ENCODE measurements around the gene FST.

DNA sequence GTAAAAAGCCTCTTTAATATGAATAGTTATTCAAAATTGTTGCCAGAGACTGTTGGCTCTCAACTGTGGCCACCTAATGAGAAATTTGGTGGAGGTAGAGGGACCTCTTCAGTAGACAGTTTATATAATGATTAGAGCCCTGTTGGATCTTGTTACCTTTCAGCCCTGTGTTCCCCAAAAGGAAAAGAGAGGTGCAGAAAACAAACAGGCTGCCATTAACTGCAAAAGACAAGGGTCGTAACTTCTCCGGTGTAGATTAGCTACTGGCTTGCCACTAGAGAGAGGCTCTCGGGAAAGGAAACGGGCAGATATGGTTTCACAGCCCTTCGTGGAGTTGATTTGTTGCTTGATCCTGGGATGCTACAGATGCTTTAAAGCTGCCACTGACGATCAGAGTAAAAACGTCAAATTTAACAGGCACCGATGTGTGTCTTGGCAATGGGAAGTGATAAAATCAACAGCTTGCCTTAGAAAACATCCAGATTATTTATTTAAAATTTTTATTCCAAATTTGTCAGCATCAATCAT lies 7.8 kb downstream of the FST start:
- TF ChIP-seq, protein P1, sequence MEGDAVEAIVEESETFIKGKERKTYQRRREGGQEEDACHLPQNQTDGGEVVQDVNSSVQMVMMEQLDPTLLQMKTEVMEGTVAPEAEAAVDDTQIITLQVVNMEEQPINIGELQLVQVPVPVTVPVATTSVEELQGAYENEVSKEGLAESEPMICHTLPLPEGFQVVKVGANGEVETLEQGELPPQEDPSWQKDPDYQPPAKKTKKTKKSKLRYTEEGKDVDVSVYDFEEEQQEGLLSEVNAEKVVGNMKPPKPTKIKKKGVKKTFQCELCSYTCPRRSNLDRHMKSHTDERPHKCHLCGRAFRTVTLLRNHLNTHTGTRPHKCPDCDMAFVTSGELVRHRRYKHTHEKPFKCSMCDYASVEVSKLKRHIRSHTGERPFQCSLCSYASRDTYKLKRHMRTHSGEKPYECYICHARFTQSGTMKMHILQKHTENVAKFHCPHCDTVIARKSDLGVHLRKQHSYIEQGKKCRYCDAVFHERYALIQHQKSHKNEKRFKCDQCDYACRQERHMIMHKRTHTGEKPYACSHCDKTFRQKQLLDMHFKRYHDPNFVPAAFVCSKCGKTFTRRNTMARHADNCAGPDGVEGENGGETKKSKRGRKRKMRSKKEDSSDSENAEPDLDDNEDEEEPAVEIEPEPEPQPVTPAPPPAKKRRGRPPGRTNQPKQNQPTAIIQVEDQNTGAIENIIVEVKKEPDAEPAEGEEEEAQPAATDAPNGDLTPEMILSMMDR (IDR thresholded peaks at IDR 0.05), result no peak
- TF ChIP-seq EP300 (IDR thresholded peaks at IDR 0.05) (no peak), POLR2A (IDR thresholded peaks at IDR 0.05; ENCODE audit: low read depth) (no peak), POLR2AphosphoS5 (IDR thresholded peaks at IDR 0.05) (no peak)

All from esophagus muscularis mucosa (tissue), 4 donors.